ENCODE measurements around the gene ACTL8.

GRCh38 chr1:17860812-17861211, 105.7 kb downstream of the ACTL8 start:
- TF ChIP-seq CTCF (optimal IDR thresholded peaks at IDR 0.05 in 1 of 3, IDR thresholded peaks at IDR 0.05 in 1 of 3, conservative IDR thresholded peaks at IDR 0.05 in 1 of 3; ENCODE audit: extremely low read depth in 1 of 3, insufficient read depth in 2 of 3, low read length in 3 of 3), result no peak
- no peak for TF ChIP-seq EZH2 (IDR thresholded peaks at IDR 0.05; ENCODE audit: low read length)

Data from keratinocyte (primary cell).